GM13976 (cell line): ENCODE measurements around the gene BANF2.

Experiments
- DNase-seq: peaks from one replicate; pipeline ENCODE4 v3.0.0; 2012; ENCODE audit warnings: low spot score
- CTCF ChIP-seq: IDR thresholded peaks from 2 replicates; pipeline ENCODE4 v1.5.1; 2012; ENCODE audit warnings: borderline replicate concordance, mild to moderate bottlenecking; ENCODE audit not compliant: insufficient read depth; ENCODE audit errors: extremely low read depth, missing control alignments, control extremely low read depth
- in situ Hi-C: fragments of 300-500 bp; cut with MboI; formaldehyde crosslinking; loops from one replicate; pipeline ENCODE4 v1.12.0; 2022; ENCODE audit warnings: low sequenced_read_pairs, mixed read lengths, inconsistent platforms; ENCODE audit not compliant: unreplicated experiment

The BANF2 gene

DNA sequence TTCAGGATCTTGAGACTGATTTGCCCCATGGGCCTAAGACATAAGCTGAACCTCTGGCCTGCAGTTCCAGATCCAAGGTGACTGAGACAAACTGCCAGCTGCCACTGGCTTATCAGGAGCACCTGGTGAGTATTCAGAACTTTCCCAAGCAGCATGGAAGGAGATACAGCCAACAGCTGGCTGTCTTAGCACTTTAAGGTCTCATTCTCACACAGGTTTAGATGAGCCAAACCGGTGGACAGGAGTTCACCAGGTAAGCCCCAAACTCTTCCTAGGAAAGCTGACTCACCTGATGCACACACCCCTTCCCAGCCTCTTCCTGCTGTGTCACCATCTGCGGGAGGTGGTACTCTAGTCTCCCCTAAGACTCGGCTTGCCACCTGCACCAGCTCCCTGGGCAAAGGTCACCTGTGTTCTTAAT, at the start of gene BANF2:
TSS of gene BANF2 (plus strand) at position 36 of the 421 bp plus-strand sequence. CDS start 25,060 bp downstream, outside the sequence.
- in situ Hi-C loops = no loop called here
- no peak for TF ChIP-seq CTCF
- DNase-seq = no peak

DNA sequence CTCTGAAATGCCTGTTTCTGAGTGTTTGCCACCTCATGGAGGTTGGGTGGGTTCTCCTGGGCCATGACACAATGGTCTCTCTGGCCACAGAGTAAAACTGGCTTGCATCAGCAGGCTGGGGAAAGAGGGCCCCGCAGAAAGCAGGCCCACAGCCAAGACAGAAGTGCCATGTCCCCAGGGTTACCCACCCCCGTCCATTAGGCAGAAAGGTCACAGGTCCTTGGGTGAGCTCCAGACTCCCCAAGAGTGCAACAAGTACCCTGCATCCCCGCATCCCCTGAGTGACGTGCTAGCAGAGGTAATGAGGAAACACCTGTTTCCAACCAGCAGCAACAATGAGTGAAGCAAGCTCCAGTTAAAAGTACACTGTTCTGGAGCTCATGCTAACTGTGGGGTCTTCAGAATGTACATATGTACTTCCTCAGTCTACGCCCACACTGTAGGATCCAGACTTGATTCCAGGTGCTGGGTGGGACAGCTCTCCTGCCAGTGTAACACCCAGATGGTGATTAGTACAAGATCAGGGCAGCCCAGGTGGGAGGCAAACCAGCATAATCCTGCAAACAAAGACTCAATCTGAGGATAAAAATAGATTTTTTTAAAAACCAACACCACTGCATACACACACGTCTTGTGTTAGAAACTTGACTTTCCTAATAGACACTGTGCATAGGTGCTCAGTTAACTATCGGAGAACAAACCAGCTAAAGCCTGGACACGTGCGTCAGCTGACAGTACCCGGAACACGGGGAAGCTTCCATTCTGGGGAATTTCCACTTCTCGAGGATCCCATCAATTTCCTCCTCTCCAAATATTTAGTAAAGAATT, 49.3 kb upstream of the BANF2 start:
- TF ChIP-seq CTCF = no peak
- in situ Hi-C loops = no loop called here
- no peak for DNase-seq

DNA sequence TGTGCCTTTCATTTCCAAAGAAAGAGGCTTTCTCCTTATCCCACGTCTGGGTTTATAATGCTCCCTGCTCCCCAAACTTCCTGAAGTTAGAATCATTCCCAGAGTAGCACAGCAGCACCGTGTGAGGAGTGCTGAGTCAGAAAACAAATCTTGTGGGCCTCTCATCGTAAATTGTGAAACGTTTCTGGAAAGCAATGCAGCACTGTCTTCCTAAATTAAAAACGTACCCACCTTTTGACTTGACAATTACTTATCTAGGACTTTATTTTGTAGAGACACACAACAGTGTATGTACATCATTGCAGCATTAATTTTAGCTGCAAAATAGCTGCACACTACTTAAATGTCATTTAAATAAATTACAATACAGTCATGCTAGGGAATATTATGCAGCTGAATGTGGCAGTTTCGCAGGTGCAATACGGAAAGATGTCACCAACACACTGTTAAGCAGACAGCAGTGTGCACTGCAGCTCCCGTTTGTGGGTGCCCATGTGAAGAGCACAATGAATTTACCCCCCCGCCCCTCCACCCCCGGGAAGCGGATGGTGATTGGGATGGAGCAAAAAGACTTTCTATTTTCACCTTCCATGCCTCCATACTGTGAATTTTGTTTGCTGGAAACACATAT, 48.5 kb upstream of the BANF2 start:
- peak; percentile 19 for DNase-seq
- TF ChIP-seq CTCF = no peak
- in situ Hi-C loops = no loop called here

GRCh38 chr20:17651760-17652388, 47.9 kb upstream of the BANF2 start:
- DNase-seq = peak; percentile 38
- TF ChIP-seq CTCF = peak; percentile 28
- in situ Hi-C loops = no loop called here

GRCh38 chr20:17652411-17652810, 47.4 kb upstream of the BANF2 start:
- no peak for TF ChIP-seq CTCF
- in situ Hi-C loops = no loop called here

GRCh38 chr20:17653835-17654648, 45.7 kb upstream of the BANF2 start:
- TF ChIP-seq CTCF = no peak
- in situ Hi-C loops = no loop called here
- peak; percentile 13 for DNase-seq

More at GRCh38 chr20:17652411-17652810, 47.4 kb upstream of the BANF2 start:
- peak; percentile 29 for DNase-seq
